ENCODE results near the gene C2CD2.

The C2CD2 gene

GRCh38 chr21:41929248-41929647 is 24.6 kb downstream of the C2CD2 start:
- DNase-seq: no peak

GRCh38 chr21:41928621-41929220 is 25.1 kb downstream of the C2CD2 start:
- no peak for DNase-seq

- DNase-seq: no peak
These were observed 25.9 kb downstream of the C2CD2 start for GRCh38 chr21:41927727-41928409.

- DNase-seq: no peak
These were observed 27.0 kb downstream of the C2CD2 start for GRCh38 chr21:41926807-41927171.

GRCh38 chr21:41926117-41926806 is 27.6 kb downstream of the C2CD2 start:
- DNase-seq: peak; percentile 46

GRCh38 chr21:41925767-41926116 is 28.1 kb downstream of the C2CD2 start:
- DNase-seq: no peak

GRCh38 chr21:41924368-41924754 is 29.5 kb downstream of the C2CD2 start:
- DNase-seq: peak; percentile 25

GRCh38 chr21:41923631-41924367 is 30.0 kb downstream of the C2CD2 start:
- DNase-seq: peak; percentile 44

GRCh38 chr21:41923186-41923585 is 30.6 kb downstream of the C2CD2 start:
- no peak for DNase-seq

GRCh38 chr21:41921021-41921420 is 32.8 kb downstream of the C2CD2 start:
- no peak for DNase-seq

GRCh38 chr21:41920476-41920875 is 33.3 kb downstream of the C2CD2 start:
- no peak for DNase-seq

- no peak for DNase-seq
These were observed 34.0 kb downstream of the C2CD2 start for GRCh38 chr21:41919666-41920398.

- DNase-seq: no peak
These were observed 35.1 kb downstream of the C2CD2 start for GRCh38 chr21:41918561-41919358.

- DNase-seq: no peak
These were observed 36.3 kb downstream of the C2CD2 start for GRCh38 chr21:41917531-41917930.

GRCh38 chr21:41916888-41917433 is 36.9 kb downstream of the C2CD2 start:
- no peak for DNase-seq

GRCh38 chr21:41914965-41915364 is 38.9 kb downstream of the C2CD2 start:
- DNase-seq: no peak

- DNase-seq: no peak
These were observed 39.5 kb downstream of the C2CD2 start for GRCh38 chr21:41914358-41914757.

GRCh38 chr21:41913230-41913629 is 40.6 kb downstream of the C2CD2 start:
- DNase-seq: no peak

- DNase-seq: no peak
These were observed 45.0 kb downstream of the C2CD2 start for GRCh38 chr21:41908829-41909228.

GRCh38 chr21:41907496-41908258 is 46.1 kb downstream of the C2CD2 start:
- DNase-seq: no peak

- DNase-seq: no peak
These were observed 47.0 kb downstream of the C2CD2 start for GRCh38 chr21:41906770-41907169.
